Dermis blood vessel endothelial cell (primary cell): ENCODE measurements around the gene API5. TPM values are rescaled to one million over a fixed set of nuclear protein-coding genes. Genes with fewer than 3 reads are reported as not detected.
"Not testable (repeated sequence)": the region's sequence is repeated elsewhere in the genome, so short reads cannot be mapped to it uniquely, and the experiment has no call there.

Experiments used
- DNase-seq: peaks from one replicate; pipeline ENCODE4 v3.0.0; 2010
- total RNA-seq: library from RNA; depleted of rRNA; stranded (reverse); fragments of >200 nt; gene quantifications from 2 replicates; pipeline ENCODE4 v1.2.3, GENCODE V29; 2014

API5 gene
- 86.8 and 118 TPM in 2 replicates for total RNA-seq

DNA sequence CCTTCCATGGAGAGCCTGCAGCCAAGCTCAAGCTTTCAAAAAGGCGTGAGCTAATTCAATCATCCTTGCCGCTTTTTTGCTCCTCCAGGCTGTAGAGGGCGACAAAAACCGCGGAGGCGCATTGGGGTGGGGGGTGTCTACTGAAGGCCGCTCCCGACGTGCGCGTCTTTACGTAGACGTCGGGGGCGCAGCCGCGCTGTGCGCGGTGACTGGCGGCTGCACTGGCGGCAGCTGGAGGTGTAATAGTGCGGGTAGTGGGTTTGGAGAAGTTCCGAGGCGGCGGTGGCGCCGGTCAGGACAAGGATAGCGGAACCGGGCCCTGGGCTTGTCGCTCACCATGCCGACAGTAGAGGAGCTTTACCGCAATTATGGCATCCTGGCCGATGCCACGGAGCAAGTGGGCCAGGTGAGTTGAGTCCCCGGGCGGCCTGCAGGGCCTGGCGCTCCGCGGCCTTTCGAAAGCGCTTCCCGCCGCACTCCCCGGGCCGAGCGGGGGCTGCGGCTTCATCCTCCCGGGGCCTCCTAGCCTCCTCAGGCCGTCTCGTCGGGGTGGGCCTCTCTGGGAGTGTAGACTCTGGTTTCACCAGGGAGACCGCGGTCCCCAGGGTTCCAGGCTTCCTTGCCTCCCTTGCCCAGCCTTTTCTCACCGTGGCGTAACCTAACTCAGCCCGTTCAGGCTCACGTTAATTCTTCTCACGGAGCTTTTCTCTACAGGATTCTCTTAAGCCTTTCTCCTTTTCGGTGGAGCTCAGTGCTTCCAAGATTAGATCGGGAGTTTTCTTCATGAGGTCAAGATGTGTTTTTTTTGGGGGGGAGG lies at the start of gene API5:
API5 (plus strand) TSS at position 206 of the 817 bp plus-strand sequence; CDS start at position 338, 132 bp downstream.
- peak; percentile 97 for DNase-seq

DNA sequence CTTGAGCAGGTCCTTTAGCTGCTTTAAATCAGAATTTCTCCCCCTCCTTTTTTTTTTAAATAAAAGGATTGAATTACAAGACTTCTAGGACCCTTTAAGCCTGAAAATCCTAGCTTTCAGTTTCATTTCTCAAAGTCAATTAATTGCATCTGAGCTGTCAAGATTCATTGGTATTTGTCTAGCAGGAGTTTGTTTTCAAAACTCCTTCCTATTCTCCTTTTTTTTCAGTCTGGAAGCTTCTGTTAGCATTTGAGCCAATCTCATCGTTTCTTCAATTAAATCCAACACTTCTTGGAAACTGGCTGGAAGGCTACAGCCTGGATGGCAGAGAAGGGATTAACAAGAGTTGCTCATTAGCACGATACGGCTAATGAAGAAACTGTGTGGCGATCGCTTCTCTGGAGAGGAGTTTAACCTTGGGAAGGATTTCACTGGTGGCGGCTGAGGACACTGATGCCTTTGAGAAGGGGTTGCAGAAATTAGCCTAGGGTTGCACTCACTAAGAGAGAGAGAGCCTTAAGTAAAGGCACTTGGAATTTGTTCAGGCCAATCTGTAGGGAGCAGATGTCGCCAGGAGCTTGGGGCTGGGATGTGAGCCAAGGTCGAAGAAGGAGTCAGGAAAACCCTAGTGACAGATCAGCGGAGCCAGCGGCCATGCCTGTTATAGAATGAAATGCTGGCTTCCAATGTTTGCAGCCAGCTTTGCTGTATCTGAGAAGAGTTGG lies 43.8 kb upstream of the API5 start:
- DNase-seq = no peak

DNA sequence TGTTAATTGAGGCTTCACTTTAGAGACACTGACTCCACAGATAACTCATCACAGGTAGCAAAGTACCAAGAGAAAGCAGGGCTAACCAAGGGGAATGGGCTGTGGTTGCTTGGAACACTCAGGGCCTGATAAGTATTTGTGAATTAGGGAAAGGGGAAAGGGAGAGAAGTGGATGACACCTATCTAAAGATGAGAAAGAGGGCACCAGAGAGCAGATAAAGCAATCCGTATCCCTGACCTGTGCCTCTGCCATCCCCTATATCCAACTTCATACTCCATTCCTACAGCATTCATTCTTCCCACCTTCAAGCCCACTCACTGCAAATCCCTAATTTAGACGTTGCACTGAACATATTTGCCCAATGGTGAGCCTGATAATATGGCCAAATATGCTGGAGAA lies 43.0 kb upstream of the API5 start:
- DNase-seq = no peak

DNA sequence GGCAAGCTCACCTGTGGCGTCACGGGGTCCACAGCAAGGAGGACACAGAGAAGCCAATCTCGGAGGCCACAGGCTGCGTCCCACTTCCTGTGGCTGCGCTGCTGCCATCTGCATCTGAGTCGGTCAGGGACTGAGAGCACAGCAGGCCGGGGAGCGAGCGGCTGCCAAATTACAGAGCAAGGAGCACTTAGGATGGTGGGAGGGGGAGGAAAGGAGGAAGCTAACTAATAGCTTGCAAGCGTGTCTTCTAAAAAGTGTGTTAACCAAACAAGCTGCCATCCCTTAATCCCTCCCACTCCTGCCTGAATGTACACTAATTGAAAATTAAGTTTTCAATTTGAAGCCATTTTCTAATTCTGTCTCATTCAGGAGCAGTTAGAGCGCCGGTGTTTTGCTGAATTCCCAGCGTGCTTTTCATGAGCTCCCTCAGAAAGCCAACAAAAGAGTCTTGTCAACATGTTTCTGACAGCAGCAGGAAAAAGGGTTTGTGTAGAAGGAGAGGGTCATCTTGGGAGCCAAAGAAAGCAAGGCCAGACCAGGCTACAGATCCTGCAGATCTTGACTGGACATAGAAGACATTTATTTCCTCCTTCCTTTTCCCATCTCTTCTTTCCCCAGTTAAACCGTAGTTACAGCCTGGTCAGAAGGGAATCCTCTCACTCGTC lies 42.4 kb upstream of the API5 start:
- DNase-seq = no peak

DNA sequence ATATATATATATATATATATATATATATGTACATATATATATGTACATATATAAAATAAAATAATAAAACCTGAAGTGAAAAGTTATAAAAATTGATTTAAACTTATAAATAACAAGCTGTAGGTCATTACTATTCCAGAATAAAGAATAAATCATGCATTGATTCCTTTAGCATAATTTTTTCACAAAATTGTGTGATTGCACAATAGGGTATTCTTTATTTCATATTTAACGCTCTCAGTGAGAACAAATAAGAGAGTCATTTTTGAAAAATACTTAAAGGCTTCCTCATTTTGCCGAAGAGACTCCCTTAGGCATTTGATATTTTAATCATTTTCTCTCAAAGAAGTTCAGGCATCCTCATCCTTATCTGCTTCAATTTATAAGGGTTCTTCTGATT lies 41.3 kb upstream of the API5 start:
- no peak for DNase-seq

DNA sequence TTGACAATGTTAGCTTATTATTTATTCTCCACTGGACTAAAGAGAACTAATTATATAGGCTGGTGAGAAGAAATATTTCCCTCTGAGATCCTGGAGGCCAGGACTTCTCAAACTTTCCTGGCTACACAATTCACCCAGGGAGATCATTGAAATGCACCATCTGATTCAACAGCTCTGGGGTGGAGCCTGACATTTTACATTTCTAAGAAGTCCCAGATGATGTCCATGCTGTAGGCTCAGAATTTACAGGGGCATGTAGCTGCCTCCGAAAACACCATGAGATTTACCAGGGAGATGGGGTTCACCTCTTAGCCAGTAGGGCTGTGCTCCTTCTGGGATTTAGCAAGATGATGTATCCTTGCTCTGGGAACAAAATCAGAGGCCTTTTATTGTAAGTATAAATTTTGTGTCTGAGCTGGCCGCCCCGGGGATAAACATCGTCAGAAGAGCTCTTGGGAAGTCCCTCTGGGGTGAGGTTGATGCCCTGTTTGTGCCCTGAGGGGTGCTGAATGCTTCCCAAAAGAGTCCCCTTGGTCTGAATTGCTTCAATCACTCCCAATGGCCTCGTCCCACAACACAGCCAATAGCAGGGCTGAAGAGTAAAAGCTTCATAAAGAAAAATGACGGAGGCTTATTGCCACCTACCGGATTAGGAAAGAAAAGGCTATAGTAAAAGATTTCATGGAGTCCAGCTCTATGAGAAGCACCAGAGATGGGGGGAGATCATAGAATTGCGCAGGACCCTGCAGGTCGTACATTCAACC lies 33.4 kb upstream of the API5 start:
- peak; percentile 42 for DNase-seq

DNA sequence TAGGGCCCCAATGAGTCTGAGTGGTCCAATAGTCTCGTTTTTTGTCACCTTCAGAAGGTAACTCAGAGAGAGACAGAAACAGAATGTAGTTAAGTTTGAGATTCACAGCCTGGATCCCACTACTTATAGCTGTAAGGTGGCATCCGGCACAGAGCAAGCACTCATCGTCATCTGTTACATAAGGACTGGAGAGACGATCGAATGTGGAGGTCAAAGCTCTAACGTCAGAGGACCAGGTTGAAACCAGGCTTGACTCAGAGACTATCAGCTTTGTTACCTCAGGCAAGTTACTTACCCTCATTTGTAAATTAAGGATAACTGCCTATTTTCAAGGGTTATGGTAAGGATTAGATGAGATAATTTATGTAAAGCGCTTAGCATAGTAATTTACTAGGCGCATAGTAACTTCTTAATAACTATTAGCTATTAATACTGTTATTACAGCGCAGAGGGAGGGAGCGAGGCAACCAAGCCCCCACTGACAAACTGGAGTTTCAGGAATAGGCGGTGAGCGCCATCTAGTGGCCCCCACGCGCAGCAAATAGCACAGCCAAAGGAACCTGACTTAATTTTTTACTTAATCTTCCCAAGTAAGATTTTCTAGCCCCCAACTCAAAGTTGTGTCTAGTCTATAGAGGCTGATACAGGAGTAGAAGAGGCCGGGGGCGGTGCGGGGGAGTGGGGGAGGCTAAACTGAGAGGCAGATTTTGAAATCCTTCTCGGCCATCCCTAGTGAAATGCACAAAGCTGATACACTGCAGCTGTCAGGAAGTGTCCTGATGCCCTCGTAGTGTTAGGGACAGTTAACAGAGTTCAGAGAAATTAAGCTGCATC lies 29.0 kb upstream of the API5 start:
- DNase-seq = peak; percentile 62

DNA sequence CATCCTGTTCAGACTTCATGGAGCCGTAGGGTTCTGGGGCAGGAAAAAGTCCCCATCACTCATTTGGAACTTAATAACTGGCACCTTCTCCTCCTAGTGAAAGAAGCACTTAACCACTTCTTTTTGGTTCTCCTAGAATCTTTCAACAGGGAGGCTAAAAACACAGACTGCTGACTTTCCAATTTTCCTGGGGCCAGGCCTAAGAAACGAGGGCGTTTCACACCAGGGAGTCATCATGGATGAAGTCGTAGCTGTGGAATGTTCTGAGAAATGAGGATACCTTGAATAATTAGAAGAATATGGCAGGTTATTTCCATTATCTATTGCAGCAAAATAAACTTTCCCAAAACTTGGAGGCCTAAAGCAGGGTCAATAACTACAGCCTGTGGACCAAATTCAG lies 26.0 kb upstream of the API5 start:
- DNase-seq = no peak

DNA sequence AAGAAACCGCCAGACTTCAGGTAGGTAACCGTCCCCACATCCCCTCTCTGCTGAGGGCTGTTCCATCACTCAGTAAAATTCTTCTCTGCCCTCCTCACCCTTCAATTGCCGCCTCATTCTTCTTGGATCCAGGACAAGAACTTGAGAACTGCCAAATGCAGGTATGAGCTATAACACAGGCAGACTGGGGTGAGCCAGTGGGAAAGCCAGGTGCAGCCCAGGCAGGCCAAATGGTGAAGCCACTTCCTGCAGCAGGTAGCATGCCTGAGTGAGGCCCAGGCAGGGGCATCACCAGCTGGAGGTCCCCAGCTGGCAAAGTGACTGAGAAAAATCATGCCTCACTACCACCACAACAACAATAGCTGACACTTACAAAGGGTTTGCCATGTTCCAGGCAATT lies 22.4 kb upstream of the API5 start:
- no peak for DNase-seq

DNA sequence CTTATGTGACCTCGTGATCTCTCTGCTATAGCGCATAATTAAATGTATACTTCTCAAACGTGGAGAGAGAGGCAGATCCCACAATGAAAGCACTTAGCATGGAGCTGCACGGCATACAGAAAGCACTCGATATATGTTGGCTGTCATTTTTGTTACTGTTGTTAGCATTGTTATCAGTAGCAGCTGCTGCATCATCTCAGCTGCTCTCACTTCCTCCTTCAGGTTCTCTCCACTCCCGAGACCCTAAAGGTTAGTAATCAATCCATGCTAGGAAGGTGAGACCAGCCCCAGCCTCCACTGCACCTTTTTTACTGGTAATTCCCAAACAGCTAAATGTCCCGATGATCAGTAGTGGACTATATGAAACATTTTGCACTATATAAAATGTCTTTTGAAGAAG lies 13.4 kb upstream of the API5 start:
- DNase-seq = no peak

DNA sequence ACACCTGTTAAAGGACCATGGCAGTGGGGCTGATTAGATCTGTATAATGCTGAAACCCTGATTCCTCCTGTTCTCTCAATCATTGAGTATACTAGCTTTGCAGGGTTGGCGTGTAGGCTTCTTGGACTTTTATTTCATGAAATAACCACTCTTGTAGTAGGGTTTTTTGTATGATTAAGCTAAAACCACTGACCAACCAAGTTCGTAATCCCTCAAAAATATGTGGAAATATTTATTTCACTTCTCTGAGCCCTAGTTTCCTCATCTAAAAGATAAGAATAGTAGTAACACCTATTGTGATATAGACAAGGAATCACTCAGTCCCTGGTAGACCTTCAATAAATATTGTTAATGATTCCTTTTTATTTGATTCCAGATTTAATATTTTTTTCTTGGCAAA lies 4.2 kb downstream of the API5 start:
- no peak for DNase-seq

DNA sequence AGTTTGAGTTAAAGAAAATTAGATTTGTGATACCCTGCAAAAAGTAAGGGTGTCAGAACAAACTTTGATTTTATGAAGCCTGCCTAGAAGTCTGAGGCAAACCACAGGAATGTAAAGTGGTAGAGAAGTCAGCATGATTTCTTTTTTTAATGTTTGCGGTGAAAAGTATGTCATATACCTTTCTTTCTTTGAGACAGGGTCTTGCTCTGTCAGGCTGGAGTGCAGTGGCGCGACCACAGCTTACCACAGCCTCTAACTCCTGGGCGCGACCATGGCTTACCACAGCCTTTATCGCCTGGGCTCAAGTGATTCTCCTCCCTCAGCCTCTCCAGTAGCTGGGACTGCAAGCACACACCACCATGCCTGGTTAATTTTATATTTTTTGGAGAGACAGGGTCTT lies 4.7 kb downstream of the API5 start:
- DNase-seq = no peak

DNA sequence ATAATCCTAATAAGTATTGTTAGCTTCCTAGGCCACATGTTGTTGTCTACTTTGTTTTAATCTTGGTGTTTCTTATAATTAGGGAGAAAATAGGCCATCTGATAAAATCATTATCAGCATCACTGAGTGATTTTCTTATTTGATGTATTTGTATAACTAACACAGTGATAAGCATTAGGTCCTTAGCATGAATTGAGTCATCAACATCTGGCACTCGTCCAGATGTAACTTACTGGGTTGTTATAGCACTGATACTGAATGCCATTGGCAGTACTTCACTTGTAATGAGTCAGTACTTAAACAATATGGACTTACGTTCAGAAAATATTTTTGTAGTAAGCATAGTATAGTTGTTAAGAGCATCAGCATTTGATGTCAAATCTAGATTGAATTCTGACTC lies 16.2 kb downstream of the API5 start:
- DNase-seq = peak; percentile 97

DNA sequence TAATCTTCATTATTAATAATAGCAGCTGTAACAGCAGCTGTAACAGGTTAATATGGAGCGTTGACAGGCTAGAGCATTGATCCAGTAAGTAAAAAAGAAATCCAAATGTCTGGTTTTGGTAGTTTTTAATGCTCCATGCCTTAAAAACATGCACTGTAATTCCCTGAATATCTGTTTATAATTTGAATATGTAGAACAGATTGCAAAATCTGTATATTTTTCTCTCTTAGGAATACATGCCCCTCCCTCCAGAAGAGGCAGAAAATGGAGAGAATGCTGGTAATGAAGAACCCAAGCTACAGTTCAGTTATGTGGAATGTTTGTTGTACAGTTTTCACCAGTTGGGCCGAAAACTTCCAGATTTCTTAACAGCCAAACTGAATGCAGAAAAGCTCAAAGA lies 16.7 kb downstream of the API5 start:
- no peak for DNase-seq

DNA sequence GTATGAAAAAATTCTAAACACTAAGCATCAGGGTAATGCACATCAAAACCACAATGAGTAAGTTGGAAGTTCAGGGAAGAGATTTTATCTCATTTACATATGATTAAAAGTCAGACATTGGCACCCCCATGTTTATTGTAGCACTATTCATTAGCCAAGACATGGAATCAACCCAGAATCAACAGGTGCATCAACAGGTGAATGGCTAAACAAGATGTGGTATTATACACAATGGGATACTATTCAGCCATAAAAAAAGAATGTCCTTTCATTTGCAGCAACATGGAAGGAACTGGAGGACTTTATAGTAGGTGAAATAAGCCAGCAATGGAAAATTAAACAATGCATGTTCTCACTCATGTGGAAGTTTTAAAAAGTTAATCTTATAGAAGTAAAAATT lies 29.4 kb downstream of the API5 start:
- no peak for DNase-seq

DNA sequence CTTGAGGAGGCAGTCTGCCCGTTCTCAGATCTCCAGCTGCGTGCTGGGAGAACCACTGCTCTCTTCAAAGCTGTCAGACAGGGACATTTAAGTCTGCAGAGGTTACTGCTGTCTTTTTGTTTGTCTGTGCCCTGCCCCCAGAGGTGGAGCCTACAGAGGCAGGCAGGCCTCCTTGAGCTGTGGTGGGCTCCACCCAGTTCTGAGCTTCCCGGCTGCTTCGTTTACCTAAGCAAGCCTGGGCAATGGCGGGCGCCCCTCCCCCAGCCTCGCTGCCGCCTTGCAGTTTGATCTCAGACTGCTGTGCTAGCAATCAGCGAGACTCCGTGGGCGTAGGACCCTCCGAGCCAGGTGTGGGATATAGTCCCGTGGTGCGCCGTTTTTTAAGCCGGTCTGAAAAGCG lies 39.6 kb downstream of the API5 start:
- not testable (repeated sequence) for DNase-seq

DNA sequence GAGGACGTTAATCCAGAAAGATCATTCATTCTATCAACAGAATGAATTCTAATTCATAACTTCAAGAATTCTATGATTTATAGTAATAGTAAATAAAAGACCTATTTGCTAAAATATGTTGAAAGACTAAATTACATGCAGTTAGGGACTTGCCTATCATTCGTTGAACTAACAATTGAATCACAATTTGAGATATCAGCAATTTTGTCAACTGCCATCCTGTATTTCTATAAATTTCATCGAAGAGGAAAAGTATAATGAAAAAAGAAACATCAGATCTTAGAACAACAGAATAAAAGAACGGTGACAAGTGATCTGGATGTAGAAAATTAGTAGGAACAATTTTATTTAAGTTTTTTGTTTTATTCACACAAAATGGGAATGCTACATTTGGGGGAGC lies 42.5 kb downstream of the API5 start:
- DNase-seq = no peak

DNA sequence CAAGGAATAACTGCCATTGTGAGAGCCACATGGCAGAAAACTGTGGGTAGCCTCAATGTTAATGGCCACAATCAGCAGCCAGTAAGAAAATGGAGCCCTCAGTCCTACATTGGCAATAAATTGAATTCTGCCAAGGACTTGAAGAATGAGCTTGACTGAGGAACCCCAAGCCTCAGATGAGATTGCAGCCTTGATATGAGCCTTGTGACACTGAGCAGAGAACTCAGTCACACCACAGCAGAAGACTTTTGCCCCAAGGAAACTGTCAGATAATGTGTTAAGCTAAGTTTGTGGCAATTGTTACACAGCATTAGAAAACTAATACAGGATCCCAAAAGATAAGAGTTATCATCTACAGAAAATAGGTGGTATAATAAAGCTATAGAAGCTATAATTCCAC lies 44.5 kb downstream of the API5 start:
- DNase-seq = no peak

DNA sequence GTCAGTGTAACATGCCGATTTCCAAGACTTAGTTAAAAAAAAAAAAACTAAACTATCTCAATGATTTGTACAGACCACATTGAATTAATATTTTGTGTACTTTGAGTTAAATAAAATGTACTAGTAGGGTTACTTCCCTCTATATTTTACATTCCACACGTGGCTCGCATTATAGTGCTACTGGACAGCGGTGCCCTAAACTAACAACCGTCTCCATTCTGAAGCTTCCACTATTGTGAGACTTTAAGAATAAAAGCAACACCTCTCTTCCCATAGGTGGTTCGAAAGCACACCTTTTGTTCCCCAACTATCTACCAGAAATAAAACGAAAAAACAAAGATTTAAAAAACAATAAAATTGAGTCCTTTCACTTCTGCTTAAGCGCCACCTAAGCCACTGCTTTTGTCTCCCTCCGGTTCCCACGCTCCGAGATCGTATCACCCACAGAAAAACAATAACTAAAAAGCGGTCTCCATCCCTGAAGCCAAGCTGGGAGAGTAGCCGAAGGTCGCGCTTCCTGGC lies 46.5 kb downstream of the API5 start:
- DNase-seq = no peak

DNA sequence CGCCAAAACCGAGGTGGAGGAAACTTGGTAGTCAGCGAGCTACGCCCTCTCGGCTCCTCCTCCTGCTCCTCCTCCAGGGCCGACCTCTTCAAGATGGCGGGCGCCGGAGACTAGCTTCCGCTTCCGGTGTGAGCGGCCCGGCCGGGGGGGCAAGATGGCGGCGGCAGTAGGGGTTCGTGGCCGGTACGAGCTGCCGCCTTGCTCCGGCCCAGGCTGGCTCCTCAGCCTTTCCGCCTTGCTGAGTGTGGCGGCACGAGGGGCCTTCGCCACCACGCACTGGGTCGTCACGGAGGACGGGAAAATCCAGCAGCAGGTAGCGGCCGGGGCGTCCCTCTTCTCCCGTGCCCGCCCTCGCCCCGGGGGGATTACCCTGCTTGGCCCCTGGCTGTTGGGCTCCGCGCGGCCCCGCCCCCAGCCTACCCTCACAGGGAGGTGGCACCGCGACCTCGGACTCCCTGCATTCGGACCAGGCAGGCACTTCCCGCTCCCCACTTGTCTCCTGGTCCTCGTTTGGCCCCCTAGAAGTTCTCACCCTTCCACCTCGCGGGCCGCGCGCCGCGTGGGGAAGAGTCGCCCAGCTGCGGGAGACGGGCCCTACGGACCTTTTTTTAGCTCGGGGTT lies 47.1 kb downstream of the API5 start, which contains the start of gene TTC17:
TTC17 (plus strand) TSS at position 120 of the 621 bp plus-strand sequence; CDS start at position 155, 35 bp downstream.
- peak; percentile 96 for DNase-seq

DNA sequence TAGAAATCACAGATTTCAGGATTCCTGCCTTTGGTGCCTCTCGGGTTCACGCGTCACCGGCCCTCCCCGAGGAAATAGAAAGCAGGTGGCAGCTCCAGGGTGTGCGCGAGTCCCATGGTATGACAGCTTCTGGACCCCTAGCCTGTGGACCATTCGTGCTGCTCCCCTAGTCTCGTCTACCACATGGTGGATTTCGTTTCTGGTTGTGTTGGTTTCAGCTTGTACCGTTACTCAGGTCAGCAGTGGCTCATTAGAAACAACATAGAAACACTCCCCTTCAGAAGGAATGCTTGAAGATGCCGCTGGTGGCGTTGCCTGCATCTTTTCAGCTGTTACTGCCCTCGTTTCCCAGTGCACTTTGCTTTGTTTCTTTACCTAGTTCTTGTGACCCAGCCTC lies 47.6 kb downstream of the API5 start:
- peak; percentile 58 for DNase-seq
